Endometrial microvascular endothelial cells (primary cell): ENCODE results near the gene FUT6. TPM values are rescaled to one million over a fixed set of nuclear protein-coding genes. Genes with fewer than 3 reads are reported as not detected.
"Not testable (repeated sequence)": the region's sequence is repeated elsewhere in the genome, so short reads cannot be mapped to it uniquely, and the experiment has no call there.

Source experiments
- in situ Hi-C: cut with HindIII; loops from 2 replicates; pipeline ENCODE4 v1.10.0; 2017; ENCODE audit warnings: low sequenced_read_pairs, low pct_unique_long_range_greater_than_20kb; ENCODE audit errors: inconsistent ontology term
- total RNA-seq: library from RNA; depleted of rRNA; stranded (reverse); fragments of >200 nt; gene quantifications from one replicate; pipeline ENCODE4 v1.2.3, GENCODE V29; 2015; ENCODE audit errors: inconsistent ontology term

The FUT6 gene, protein sequence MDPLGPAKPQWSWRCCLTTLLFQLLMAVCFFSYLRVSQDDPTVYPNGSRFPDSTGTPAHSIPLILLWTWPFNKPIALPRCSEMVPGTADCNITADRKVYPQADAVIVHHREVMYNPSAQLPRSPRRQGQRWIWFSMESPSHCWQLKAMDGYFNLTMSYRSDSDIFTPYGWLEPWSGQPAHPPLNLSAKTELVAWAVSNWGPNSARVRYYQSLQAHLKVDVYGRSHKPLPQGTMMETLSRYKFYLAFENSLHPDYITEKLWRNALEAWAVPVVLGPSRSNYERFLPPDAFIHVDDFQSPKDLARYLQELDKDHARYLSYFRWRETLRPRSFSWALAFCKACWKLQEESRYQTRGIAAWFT
- total RNA-seq = not detected

DNA sequence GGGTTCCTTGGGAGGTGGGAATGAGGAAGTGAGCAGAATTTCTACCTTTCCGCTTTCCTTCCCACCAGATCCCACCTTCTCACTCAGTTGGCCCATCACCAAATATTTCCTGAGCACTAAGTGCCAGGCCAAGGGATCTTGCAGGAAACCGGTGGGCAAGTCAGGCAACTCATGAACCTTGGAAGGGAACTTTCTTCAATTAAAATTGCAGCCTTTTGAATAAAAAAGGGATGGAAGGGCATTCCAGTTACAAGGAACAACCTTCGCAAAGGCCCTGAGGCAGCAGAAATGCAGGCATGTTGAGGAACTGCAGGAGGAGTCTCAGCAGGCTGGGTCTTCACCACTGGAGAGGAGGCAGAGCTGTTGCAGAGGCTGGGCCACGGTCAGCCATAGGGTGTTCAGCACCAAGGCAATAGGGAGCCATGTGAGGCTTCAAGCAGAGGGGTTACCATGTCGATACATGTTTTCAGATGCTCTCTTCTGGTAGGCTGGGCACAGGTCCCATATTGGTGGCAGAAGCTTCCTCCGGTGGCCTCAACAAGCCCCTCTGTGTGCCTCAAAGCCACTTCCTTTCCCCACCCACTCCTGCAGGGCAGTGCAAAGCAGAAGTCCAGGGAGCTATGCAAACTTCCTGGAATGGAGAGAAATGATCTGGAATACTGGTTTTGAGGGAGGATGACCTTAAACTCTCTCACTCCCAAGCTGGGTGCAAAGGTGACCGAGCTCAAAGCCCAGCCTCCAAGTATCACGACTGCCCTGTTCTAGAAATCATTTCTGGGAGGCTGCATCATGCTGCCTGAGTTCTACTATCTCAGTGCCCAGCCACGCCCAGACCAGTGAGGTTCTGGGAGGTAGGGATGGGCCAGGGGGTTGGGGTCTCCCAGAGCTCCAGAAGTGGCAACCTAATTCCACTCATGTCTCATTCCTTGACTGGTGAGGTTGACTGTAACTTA is at the start of gene FUT6:
Gene FUT6, minus strand, starts transcription at position 638 of the 953 bp plus-strand sequence. CDS start 7,135 bp downstream, outside the sequence.
- in situ Hi-C loops = no loop called here

DNA sequence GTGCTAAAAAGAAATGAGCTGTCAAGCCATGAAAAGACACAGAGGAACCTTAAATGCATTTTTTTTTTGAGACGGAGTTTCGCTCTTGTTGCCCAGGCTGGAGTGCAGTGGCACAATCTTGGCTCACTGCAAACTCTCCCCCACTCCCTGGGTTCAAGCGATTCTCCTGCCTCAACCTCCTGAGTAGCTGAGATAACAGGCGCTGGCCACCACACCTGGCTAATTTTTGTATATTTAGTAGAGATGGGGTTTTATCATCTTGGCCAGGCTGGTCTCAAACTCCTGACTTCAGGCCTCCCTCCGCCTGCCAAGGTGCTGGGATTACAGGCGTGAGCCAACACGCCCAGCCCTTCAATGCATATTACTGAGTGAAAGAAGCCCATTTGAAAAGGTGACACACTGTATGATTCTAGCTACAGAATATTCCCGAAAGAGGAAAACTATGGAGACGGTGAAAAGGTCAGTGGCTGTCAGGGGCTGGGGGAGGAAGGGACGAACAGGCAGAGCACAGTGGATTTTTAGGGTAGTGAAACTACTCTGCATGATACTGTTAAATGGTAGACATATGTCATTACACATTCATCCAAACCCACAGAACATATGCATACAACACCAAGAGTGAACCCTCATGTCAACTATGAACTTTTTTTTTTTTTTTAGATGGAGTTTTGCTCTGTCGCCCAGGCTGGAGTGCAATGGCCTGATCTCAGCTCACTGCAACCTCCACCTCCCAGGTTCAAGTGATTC is 44.7 kb upstream of the FUT6 start:
- in situ Hi-C loops = not testable (repeated sequence)

DNA sequence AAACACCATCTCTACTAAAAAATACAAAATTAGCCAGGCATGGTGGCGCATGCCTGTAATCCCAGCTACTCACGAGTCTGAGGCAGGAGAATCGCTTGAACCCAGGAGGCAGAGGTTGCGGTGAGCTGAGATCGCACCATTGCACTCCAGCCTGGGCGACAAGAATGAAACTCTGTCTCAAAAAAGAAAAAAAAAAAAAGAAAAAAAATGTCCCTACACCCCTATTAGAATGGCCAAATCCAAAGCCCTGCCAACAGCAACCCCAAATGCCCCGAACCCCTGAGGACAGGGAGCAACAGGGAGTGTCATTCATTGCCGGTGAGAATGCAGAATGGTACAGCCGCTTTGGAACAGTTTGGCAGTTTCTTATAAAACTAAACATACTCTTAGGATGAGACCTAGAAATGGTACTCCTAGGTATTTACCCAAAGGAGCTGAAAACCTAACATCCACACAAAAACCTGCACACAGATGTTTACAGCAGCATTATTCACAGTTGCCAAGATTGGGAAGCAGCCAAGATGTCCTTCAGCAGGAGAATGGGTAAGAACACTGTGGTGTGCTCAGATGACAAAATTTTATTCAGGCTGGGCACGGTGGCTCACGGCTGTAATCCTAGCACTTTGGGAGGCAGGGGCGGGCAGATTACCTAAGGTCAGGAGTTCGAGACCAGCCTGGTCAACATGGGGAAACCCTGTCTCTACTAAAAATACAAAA is 43.8 kb upstream of the FUT6 start:
- in situ Hi-C loops = not testable (repeated sequence)

DNA sequence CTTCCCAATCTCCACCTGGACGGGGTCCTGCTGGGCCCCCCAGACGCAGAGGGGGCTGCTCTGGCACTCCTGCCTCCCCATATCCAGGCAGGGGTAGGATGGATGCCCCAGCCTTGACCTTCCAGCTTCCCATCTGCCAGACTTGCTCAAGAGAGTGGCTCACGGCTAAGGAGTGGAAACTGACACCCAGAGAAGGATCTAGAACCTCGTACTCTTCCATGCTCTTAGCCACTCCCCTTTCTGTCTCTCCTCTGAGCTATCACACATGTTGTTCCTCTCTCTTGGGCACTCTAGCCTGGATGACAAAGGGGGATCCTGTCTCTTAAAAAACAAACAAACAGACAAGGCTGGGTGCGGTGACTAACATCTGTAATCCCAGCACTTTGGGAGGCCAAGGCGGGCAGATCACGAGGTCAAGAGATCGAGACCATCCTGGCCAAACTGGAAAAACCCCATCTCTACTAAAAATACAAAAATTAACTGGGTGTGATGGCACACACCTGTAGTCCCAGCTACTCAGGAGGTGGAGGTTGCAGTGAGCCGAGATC is 43.0 kb upstream of the FUT6 start:
- in situ Hi-C loops = no loop called here

DNA sequence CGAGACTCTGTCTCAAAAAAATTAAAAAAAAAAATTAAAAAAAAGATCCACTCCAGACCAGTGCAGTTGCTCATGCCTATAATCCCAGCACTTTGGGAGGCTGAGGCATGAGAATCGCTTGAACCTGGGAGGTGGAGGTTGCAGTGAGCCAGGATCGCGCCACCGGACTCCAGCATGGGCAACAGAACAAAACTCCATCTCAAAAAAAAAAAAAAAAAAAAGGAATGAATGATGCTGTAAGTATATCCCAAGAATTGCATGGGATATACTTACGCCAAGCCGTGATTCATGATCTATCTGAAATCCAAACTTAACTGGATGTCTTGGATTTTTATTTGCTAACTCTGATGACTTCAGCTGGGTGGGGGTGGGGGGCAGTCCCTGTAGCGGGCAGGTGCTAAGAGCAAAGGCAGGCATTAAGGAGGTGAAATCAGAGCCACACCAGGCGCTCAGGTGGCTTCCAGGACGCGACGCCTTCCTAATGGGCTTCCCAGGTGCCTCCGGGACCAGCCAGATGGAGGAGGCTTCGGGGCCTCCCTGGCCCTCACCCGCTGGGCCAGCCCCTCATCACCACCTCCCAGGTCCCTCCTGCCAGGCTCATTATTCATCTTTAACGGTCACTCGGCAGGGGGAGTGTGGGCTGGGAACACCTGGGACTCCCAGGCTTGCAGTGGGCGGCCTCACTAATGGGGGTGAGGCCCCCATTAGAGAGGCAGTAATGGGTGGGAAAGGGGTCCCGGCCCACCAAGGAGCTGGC is 42.2 kb upstream of the FUT6 start:
- in situ Hi-C loops = no loop called here

DNA sequence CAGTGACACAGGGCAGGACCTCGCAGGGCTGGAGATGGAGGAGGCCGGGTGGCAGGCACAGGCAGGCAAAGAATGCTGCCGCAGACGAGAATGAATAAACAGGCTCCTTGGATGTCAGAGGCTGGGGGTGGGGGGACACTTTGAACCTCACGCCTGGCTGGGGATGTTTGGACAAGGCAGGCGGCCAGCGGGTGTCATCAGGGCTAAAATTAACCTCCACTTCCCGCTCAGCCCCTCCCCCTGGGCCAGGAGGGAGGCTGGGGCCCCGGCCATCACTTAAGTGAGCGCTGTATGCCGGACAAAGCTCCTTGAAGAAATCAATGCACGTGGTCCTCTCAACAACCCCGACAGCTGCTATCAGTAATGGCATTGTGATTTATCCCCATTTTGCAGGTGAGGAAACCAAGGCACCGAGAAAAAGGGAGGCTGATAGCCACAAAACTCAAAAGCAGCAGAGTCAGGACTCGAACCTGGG is 41.1 kb upstream of the FUT6 start:
- in situ Hi-C loops = no loop called here

DNA sequence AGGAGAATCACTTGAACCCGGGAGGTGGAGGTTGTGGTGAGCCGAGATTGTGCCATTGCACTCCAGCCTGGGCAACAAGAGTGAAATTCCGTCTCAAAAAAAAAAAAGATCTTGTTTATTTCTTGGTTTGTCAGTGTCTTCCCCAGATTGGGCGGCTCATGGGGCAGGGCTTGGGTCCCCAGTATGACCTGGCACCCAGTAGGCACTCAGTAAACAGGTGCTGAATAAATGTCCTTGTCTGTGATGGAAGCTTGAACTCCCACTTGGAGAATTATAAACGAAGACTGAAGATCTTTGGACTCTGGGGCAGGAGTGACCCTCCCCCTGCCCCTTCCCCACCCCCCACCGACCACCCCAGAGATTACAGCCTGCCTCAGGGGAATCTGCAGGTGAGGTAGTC is 40.7 kb upstream of the FUT6 start:
- in situ Hi-C loops = no loop called here

DNA sequence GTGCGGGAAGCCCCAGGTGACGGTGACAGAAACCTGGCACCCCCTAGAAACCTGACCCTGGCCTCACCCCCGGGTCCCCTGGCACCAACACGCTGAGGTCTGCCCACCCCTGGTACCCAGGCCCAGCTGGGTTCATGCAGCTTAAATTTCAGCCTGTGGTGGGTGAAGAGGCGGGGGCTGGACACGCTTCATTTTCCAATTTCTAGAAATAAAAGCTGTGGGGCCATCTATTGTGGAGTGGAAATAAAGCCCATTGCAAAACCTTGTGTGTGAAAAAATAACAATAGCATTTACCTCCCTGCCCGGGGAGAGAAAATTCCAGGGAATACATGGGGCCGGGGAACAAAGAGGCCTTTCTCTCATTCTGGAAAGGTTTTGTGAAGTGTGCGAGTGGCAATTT is 38.4 kb upstream of the FUT6 start:
- in situ Hi-C loops = no loop called here

DNA sequence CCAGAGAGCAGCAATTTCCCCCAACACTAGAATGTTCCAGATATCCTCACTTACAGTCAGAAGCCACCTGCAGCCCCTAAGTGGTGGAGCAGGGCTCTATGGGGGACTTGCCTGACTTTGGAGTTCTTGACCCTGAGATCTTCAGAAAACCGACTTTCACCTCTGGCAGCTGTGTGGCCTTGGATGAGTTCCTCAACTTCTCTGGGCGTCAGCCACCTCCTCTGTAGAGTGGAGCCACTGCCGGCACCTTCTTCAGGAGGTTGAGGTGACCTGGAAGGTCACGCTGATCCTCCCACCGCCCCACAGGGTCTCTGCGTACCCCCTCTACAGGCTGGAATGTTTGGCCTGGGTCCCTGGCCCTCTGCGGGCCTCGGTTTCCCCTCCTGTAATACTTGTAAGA is 37.9 kb upstream of the FUT6 start:
- in situ Hi-C loops = no loop called here

DNA sequence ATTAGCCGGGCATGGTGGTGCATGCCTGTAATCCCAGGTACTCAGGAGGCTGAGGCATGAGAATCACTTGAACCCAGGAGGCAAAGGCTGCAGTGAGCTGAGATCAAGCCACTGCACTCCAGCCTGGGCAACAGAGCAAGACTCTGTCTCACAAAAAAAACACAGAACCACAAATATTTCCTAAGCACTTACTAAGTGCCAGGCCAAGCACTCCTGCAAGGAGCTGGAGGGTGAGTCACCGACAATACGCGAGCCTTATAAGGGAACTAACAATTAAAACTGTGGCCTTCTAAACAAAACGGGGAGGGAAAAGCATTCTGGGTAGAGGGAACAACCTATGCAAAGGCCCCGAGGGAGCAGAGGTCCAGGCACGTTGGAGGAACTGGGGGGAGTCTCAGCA is 35.0 kb upstream of the FUT6 start:
- in situ Hi-C loops = not testable (repeated sequence)

DNA sequence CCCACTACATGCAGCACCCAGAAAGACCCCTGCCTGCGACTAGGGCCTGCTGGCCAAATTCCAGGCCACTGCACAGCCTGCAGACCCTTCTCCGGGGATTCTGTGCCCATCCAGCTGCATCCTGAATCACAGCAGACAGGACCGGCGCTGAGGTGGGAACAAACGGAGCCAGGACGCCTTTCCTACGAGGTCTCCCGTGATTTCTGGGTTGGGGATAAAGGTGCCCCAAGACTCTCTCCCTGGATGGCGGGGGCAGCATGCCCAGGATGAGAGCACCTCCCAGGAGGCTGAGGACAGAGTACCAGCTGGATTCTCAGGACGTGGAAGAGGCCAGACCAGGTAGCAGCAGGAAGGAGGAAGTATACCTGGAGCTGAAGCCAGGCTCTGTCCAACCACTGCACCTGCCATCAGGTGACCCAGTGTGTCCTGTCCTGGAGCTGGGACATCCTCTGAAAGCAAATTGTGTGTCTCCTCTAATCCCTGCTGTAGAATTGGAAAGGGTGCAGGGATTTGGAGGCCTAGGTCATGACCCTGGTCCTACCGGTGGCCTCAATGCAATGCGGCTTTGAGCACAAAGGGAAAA is 34.2 kb upstream of the FUT6 start:
- in situ Hi-C loops = no loop called here

DNA sequence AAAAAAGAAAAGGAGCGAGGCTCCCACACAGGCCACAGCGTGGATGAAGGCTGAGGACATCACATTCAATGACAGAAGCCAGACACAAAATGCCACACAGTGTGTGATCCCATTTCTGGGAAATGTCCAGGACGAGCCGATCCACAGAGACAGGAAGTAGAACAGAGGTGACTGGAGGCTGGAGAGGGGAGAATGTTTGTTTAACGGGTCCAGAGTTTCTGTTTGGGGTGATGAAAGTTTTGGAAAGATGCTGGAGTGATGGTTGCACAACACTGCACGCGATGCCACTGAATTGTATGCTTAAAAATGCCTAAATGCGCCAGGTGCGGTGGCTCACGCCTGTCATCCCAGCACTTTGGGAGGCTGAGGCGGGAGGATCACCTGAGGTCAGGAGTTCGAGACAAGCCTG is 31.5 kb upstream of the FUT6 start:
- in situ Hi-C loops = no loop called here

DNA sequence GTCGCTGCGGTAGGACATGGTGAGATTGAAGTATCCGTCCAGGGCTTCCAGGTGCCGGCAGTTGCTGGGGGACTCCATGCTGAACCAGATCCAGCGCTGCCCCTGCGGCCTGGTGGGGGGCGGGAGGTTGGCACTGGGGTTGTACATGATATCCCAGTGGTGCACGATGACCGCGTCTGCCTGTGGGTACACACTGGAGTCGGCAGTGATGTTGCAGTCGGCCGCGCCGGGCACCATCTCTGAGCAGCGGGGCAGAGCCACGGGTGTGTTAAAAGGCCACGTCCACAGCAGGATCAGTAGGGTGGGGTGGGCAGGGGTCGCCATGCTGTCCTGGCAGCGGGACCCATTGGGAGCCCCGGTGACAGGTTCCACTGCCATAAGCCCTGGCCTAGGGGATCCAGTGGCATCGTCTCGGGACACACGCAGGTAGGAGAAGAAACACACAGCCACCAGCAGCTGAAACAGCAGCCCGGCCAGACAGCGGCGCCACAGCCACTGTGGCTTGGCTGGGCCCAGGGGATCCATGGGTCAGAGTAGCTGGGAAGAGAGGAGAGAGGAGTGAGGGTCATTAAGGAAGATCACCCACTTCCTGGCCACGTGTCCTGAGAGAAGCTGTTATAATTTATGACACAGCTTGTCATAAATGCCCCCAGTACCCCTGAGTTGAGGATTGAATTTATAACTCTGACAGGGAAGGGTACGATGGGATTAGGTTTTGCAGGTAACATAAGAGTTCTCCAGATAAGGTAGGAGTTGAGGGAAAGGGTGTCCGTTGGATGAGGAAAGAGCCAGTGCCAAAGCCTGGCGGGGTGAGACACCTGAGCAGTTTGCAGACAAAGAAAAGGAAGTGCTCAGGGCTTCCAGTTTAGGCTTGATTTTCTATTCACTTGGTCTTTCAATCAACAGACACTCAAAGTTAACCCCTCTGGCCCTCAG is 28.0 kb upstream of the FUT6 start:
- in situ Hi-C loops = no loop called here

DNA sequence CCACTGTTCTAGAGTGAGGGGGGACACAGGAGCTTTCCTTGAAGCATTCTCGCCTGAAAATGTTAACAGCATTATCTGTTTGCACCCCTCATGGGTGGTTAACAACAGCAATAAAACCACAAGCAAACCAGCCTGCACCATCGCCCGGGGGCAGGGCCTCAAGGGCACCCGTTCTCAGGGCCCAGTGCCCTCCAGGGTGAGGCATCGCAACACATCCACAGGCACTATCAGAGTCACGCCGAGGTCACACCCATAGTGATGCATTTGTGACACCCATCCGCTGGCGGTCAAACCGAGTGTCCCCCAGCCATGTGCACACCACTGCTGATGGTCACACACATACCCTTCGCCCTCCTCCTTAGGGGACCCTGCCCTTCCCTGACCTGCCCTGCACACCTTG is 26.3 kb upstream of the FUT6 start:
- in situ Hi-C loops = no loop called here

DNA sequence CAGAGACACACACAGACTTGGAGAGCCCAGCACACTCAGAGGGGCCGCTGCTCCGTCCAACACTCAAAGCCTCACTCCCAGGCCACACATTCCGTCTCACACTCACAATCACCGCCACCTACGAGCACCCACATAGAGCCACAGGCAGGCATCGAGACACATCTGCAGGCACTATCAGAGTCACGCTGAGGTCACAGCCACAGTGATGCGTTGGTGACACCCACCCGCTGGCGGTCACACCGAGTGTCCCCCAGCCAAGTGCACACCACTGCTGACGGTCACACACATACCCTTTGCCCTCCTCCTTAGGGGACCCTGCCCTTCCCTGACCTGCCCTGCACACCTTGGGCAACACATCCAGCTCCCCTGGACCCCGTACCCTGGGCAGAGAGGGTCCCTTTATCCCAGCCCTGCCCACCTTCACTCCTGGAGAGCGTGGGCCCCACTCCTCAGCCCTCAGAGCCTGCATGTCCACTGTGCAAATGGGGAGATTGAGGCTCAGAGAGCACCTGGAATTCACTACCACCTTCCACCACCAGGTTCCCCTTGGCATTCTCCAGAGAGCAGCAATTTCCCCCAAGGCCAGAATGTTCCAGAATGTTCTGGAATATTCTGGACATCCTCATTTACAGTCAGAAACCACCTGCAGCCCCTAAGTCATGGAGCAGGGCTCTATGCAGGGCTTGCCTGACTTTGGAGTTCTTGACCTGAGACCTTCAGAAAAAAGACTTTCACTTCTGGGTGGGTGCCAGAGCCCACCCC is 25.4 kb upstream of the FUT6 start:
- in situ Hi-C loops = no loop called here
